Measurements from ENCODE around the gene CNGA2.

GRCh38 chrX:151791961-151792360 lies 57.4 kb downstream of the CNGA2 start:
- TF ChIP-seq CTCF (conservative IDR thresholded peaks at IDR 0.05; ENCODE audit: low read depth in 2 of 2): no peak
- no peak for TF ChIP-seq EZH2phosphoT487 (IDR thresholded peaks at IDR 0.05; ENCODE audit: unreplicated experiment)
- no peak for TF ChIP-seq JUNB (IDR thresholded peaks at IDR 0.05; ENCODE audit: unreplicated experiment)
- TF ChIP-seq POLR2AphosphoS5 (IDR thresholded peaks at IDR 0.05; ENCODE audit: low read depth): no peak
- no peak for TF ChIP-seq ETS1 (IDR thresholded peaks at IDR 0.05)
- no peak for TF ChIP-seq ZNF114 (CRISPR knock-in tag; IDR thresholded peaks at IDR 0.05)
- no peak for TF ChIP-seq EZH2 (IDR thresholded peaks at IDR 0.05; ENCODE audit: low read depth, unreplicated experiment)
- TF ChIP-seq REST (IDR thresholded peaks at IDR 0.05; ENCODE audit: unreplicated experiment): no peak
- no peak for TF ChIP-seq ZNF462 (CRISPR knock-in tag; IDR thresholded peaks at IDR 0.05)
- no peak for TF ChIP-seq CREB1 (CRISPR knock-in tag; IDR thresholded peaks at IDR 0.05; ENCODE audit: low read depth)

Measured in GM23338 (cell line).